ENCODE results near the gene YOD1. TPM values are rescaled to one million over a fixed set of nuclear protein-coding genes. Genes with fewer than 3 reads are reported as not detected.
"Not testable (repeated sequence)": the region's sequence is repeated elsewhere in the genome, so short reads cannot be mapped to it uniquely, and the experiment has no call there.

Gene YOD1
- total RNA-seq, 1 experiment from 2014 or later: 5.5 TPM

- Histone ChIP-seq H3K36me3 (no peaks in the 10 kb centered on the region), H3K4me3 (no peak overlapping the region), H3K9me3 (no peaks in the 10 kb centered on the region), H3K27me3 (no peaks in the 10 kb centered on the region)
- DNase-seq: no peak
Measured at GRCh38 chr1:207058878-207059867, 8.2 kb upstream of the YOD1 start.

GRCh38 chr1:207058252-207058651 is 7.2 kb upstream of the YOD1 start:
- Histone ChIP-seq H3K9me3 (no peaks in the 10 kb centered on the region), H3K27me3 (no peaks in the 10 kb centered on the region), H3K36me3 (no peaks in the 10 kb centered on the region), H3K4me3 (no peak overlapping the region)
- no peak for DNase-seq

GRCh38 chr1:207056673-207057072 is 5.7 kb upstream of the YOD1 start:
- Histone ChIP-seq H3K9me3 (no peaks in the 10 kb centered on the region), H3K4me3 (no peak overlapping the region), H3K27me3 (no peaks in the 10 kb centered on the region), H3K36me3 (no peaks in the 10 kb centered on the region)
- DNase-seq: no peak

GRCh38 chr1:207055386-207056001 is 4.5 kb upstream of the YOD1 start:
- DNase-seq: no peak
- Histone ChIP-seq H3K27me3 (no peaks in the 10 kb centered on the region), H3K4me3 (no peak overlapping the region), H3K9me3 (no peaks in the 10 kb centered on the region), H3K36me3 (no peaks in the 10 kb centered on the region)

GRCh38 chr1:207054491-207054890 is 3.5 kb upstream of the YOD1 start:
- Histone ChIP-seq H3K36me3 (peaks cover 3% of the 10 kb centered on the region), H3K4me3 (no peak overlapping the region)

GRCh38 chr1:207052911-207053769 is 2.1 kb upstream of the YOD1 start, which contains the start of gene PFKFB2:
Gene PFKFB2, plus strand, starts transcription at chr1:207053275. Its CDS starts 1,443 bp downstream, at chr1:207054718.
- Histone ChIP-seq H3K36me3 (peaks cover 16% of the 10 kb centered on the region), H3K9me3 (no peaks in the 10 kb centered on the region)
- DNase-seq: peak; percentile 85

More at GRCh38 chr1:207054491-207054890, 3.5 kb upstream of the YOD1 start:
- H3K27me3 ChIP-seq: no peaks in the 10 kb centered on the region
- DNase-seq: no peak
- H3K9me3 ChIP-seq: no peaks in the 10 kb centered on the region

GRCh38 chr1:207050480-207051190 is 373 bp downstream of the YOD1 start:
- peak; percentile 90 for DNase-seq
- peak overlapping the region; percentile 88 for H3K4me3 ChIP-seq
- no peaks in the 10 kb centered on the region for H3K27me3 ChIP-seq
- no peaks in the 10 kb centered on the region for H3K9me3 ChIP-seq
- H3K36me3 ChIP-seq: peaks cover 41% of the 10 kb centered on the region

More at GRCh38 chr1:207052911-207053769, 2.1 kb upstream of the YOD1 start, which contains the start of gene PFKFB2:
- Histone ChIP-seq H3K27me3 (no peaks in the 10 kb centered on the region), H3K4me3 (peak within 1 kb of the TSS; percentile 56)

- Histone ChIP-seq H3K27me3 (no peaks in the 10 kb centered on the region), H3K36me3 (peaks cover 48% of the 10 kb centered on the region), H3K4me3 (peak overlapping the region; percentile 88), H3K9me3 (no peaks in the 10 kb centered on the region)
- DNase-seq: peak; percentile 42
Measured at GRCh38 chr1:207049974-207050391, 1.0 kb downstream of the YOD1 start.

GRCh38 chr1:207049514-207049913 is 1.5 kb downstream of the YOD1 start:
- H3K27me3 ChIP-seq: no peaks in the 10 kb centered on the region
- H3K9me3 ChIP-seq: no peaks in the 10 kb centered on the region
- H3K36me3 ChIP-seq: peaks cover 53% of the 10 kb centered on the region
- no peak for DNase-seq
- H3K4me3 ChIP-seq: peak overlapping the region; percentile 88

GRCh38 chr1:207049054-207049453 is 2.0 kb downstream of the YOD1 start:
- Histone ChIP-seq H3K4me3 (peak overlapping the region; percentile 88), H3K36me3 (peaks cover 57% of the 10 kb centered on the region), H3K27me3 (no peaks in the 10 kb centered on the region), H3K9me3 (no peaks in the 10 kb centered on the region)
- no peak for DNase-seq

- H3K36me3 ChIP-seq: peaks cover 64% of the 10 kb centered on the region
- H3K27me3 ChIP-seq: no peaks in the 10 kb centered on the region
- DNase-seq: no peak
- no peak overlapping the region for H3K4me3 ChIP-seq
- H3K9me3 ChIP-seq: no peaks in the 10 kb centered on the region
Measured at GRCh38 chr1:207048041-207048440, 3.0 kb downstream of the YOD1 start.

- Histone ChIP-seq H3K9me3 (no peaks in the 10 kb centered on the region), H3K4me3 (no peak overlapping the region), H3K27me3 (no peaks in the 10 kb centered on the region), H3K36me3 (peaks cover 67% of the 10 kb centered on the region)
- no peak for DNase-seq
Measured at GRCh38 chr1:207047505-207047904, 3.5 kb downstream of the YOD1 start.

GRCh38 chr1:207045453-207045852 is 5.6 kb downstream of the YOD1 start:
- H3K9me3 ChIP-seq: no peaks in the 10 kb centered on the region
- H3K27me3 ChIP-seq: no peaks in the 10 kb centered on the region
- DNase-seq: no peak
- no peak overlapping the region for H3K4me3 ChIP-seq
- peaks cover 67% of the 10 kb centered on the region for H3K36me3 ChIP-seq

GRCh38 chr1:207041397-207041796 is 9.6 kb downstream of the YOD1 start:
- DNase-seq, H3K4me3 ChIP-seq, H3K27me3 ChIP-seq, H3K9me3 ChIP-seq: not testable (repeated sequence)
- H3K36me3 ChIP-seq: peaks cover 34% of the 10 kb centered on the region

- no peaks in the 10 kb centered on the region for H3K27me3 ChIP-seq
- H3K36me3 ChIP-seq: peaks cover 21% of the 10 kb centered on the region
- DNase-seq: no peak
- no peaks in the 10 kb centered on the region for H3K9me3 ChIP-seq
- no peak overlapping the region for H3K4me3 ChIP-seq
Measured at GRCh38 chr1:207040181-207040533, 10.9 kb downstream of the YOD1 start.

Data from MG63 (cell line).